GM21825 (cell line): ENCODE data around the gene C2CD2.

Source experiments
- ATAC-seq: cut with Tn5 transposase; IDR thresholded peaks from one replicate; pipeline ENCODE4 v1.9.1; 2021; ENCODE audit warnings: mild to moderate bottlenecking, moderate library complexity; ENCODE audit not compliant: unreplicated experiment

C2CD2 gene

GRCh38 chr21:41848958-41849580 lies 104.7 kb downstream of the C2CD2 start:
- no peak for ATAC-seq

DNA sequence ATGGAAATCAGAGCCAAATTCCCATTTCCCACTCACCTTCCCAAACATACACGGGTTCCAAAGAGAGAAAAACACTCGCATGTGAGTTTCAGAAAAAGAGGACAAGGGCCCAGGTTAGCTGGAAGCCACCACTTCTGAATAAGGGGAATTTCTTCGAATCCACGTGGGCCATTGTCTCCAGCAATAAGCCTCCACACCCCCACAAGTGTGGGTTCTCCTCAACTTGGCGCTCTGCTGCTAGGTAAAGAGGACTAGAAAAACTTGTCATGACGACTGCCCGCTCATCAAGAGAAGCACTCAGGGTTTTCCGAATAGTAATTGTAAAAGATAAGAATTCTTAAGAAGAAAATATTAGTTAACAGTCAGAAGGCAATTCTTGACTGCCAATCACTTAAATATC lies 105.3 kb downstream of the C2CD2 start:
- ATAC-seq = no peak

- ATAC-seq = no peak
Observed at GRCh38 chr21:41847066-41847804, 106.6 kb downstream of the C2CD2 start.

- ATAC-seq = no peak
Observed at GRCh38 chr21:41846536-41846935, 107.3 kb downstream of the C2CD2 start.

GRCh38 chr21:41846033-41846317 lies 107.8 kb downstream of the C2CD2 start:
- no peak for ATAC-seq

GRCh38 chr21:41845310-41846032 lies 108.3 kb downstream of the C2CD2 start:
- ATAC-seq = no peak

DNA sequence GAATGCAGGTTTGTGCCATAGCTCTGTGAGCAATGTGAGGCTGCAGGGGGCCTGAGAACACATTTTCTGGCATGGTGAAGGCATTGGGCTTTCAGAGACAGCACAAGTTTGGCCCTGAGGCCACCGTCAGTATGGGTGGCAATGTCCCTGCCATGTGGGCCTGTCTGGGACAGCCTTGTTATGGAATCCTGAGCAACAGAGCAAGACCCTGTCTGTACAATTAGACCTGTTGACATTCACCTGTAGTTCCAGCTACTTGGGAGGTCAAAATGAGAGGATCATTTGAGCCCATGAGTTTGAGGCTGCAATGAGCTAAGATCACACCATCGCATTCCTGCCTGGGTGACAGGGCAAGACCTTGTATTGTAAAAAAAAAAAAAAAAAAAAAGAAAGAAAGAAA lies 110.2 kb downstream of the C2CD2 start:
- ATAC-seq = no peak

GRCh38 chr21:41840880-41841279 lies 112.9 kb downstream of the C2CD2 start:
- no peak for ATAC-seq

- no peak for ATAC-seq
Observed at GRCh38 chr21:41839387-41840000, 114.3 kb downstream of the C2CD2 start.

DNA sequence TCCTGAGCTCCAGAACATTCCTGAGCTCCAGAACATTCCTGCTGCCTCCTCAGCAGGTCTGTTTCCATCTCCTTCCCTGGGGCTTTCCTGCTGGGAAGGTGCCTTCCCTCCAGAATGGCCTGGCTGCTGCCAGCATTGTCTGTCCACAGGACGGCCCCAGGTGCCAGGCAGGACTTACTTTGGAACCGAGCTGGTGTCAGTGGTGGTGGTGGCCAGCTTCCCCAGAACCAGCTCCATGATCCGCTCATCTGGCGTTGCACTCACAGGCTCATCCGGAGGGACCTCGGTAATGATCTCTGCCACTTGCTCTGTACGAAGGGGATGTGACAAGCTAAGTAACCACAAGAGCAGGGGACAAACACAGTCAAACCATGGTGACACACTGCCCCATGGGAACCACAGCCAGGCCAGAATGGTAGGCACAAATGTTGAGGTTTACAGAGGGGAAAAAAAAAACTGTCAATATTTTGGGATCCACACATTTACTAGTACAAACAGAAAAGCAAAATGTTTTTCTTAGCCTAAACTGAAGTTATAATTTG lies 116.0 kb downstream of the C2CD2 start:
- no peak for ATAC-seq

DNA sequence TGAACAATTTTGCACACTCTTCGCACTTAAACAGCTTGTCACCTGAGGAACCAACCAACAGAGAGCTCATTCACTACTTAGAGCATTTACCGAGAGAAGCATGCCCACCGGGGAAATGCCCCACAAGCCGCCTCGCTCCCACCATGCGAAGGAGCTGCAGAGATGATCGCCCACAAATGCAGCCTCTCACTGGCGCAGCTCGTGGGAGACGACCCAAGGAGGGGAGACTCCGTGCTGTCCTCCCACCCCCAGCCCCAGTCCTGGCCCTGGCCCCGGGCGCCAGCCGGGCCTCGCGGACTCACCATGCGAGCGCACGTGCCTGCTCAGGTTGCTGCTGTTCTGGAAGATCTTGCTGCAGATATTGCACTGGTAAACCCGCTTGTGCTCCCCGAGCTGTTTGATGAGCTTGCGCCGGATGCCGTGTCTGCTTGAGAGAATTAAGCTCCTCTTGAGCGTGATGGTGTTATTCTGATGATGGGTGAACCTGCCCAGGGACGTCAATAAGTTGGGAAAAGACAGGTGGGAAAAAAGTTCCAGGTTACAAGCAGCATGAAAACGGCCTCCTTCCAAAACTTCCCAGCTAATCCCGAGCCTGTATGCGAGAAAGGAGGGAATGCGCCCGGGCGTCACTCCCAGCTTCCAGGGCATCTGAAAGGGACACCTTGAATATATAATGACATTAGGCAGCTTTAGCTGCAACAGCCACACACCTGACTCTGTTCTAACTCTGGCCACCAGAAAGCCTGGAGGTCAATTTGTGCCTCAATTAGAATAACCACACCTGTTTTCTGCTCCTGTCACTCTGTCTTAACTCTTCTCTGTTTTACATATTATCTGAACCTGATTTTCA lies 117.4 kb downstream of the C2CD2 start:
- ATAC-seq = no peak

GRCh38 chr21:41835711-41836154 lies 118.1 kb downstream of the C2CD2 start:
- ATAC-seq = no peak
